Heart left ventricle (tissue), 13 donors: Measurements from ENCODE around the gene ASB12.

ENCODE experiments used
- POLR2A ChIP-seq, 2 donors: fragments of 450-650 bp; IDR thresholded peaks; one replicate each; pipeline ENCODE4 v1.6.1; 2017; ENCODE audit warnings: antibody characterized with exemption in 2 of 2, mild to moderate bottlenecking in 2 of 2, moderate library complexity in 2 of 2
- TF ChIP-seq, protein P1 (sequence below), 12 donors: fragments of 200-600 bp; sonication (generic) in 4 of 12; IDR thresholded peaks; one replicate each; pipeline versions ENCODE4 v1.5.0 to v1.8.0; 2018 to 2022; ENCODE audit warnings: antibody characterized with exemption in 12 of 12, mild to moderate bottlenecking in 5 of 12
- donor health status: ischemic (EF 13 %, LVEDD 7.1; RV severe dilation, severe dysfunction).
- donor health status: DM: no; HTN: yes; CAD: no.
- donor health status: DM: no; HTN: no; CAD: no.
- donor health status: ischemic (EF 25% LVEDD 6.9; RV normal size, moderate dysfunction).
- donor health status: ischemic (EF 25% LVEDD 5.7; RV mildly dilated, moderate dysfunction).
- donor health status: ischemic (EF 35%, LVEDD 5.7; RV mildly dilated, moderate dysfunction).
- donor health status: nonischemic (EF 11% LVEDD 7.7; RV severe dilation, severe dysfunction).
- donor health status: DM: yes; HTN: yes; CAD: no.
- donor health status: PGD.
- donor health status: ischemic (EF 29% LVEDD 5.4; RV normal size, mild dysfunction).
- donor health status: nonischemic (EF 23%, LVEDD 6.1; RV moderate dilation, normal function).

DNA sequence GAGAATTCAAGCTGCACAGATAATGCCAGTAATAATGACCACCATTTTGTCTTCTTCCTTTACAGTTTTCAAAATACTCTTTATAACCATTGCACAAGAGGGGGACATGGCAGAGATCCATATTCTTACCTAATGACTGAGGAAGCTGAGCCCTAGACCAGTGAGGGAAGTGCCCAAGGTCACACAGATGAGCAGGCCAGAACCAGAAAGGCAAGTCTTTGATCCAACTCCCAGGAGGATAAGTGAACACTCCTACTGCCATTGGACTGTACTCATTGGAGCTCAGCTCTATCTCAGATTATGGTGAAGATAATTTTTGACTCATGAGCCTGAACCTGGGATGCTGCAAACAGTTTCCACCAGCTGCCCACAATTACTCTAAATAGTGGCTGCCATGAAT, 53.5 kb downstream of the ASB12 start:
- TF ChIP-seq, protein P1, sequence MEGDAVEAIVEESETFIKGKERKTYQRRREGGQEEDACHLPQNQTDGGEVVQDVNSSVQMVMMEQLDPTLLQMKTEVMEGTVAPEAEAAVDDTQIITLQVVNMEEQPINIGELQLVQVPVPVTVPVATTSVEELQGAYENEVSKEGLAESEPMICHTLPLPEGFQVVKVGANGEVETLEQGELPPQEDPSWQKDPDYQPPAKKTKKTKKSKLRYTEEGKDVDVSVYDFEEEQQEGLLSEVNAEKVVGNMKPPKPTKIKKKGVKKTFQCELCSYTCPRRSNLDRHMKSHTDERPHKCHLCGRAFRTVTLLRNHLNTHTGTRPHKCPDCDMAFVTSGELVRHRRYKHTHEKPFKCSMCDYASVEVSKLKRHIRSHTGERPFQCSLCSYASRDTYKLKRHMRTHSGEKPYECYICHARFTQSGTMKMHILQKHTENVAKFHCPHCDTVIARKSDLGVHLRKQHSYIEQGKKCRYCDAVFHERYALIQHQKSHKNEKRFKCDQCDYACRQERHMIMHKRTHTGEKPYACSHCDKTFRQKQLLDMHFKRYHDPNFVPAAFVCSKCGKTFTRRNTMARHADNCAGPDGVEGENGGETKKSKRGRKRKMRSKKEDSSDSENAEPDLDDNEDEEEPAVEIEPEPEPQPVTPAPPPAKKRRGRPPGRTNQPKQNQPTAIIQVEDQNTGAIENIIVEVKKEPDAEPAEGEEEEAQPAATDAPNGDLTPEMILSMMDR (IDR thresholded peaks at IDR 0.05): no peak
- TF ChIP-seq POLR2A (IDR thresholded peaks at IDR 0.05): no peak
